GM23338 (cell line): Measurements from ENCODE around the gene COL2A1. TPM values are rescaled to one million over a fixed set of nuclear protein-coding genes. Genes with fewer than 3 reads are reported as not detected.

Experiments
- ATAC-seq: fragments of 200-7000 bp; cut with Tn5 transposase; 3 replicates; pipeline ENCODE4 v1.9.1; 2020
- DNase-seq: peaks from one replicate; pipeline ENCODE4 v3.0.0-alpha.2; 2015; ENCODE audit warnings: low spot score
- H2AFZ ChIP-seq: fragments of 200-600 bp; sonication (generic); 2 replicates; pipeline ENCODE4 v1.8.0; 2016; ENCODE audit warnings: antibody characterized with exemption, mild to moderate bottlenecking, moderate library complexity
- H3F3A ChIP-seq: fragments of 200-600 bp; sonication (generic); replicated peaks from 2 replicates; pipeline ENCODE4 v1.8.0; 2017; ENCODE audit warnings: antibody characterized with exemption, mixed run types, low read depth
- H3K27ac ChIP-seq: fragments of 200-600 bp; sonication (generic); 2 replicates; pipeline ENCODE4 v1.6.1; 2016; ENCODE audit warnings: low read depth
- H3K27me3 ChIP-seq: fragments of 200-600 bp; sonication (generic); 2 replicates; pipeline ENCODE4 v1.8.0; 2016; ENCODE audit warnings: mild to moderate bottlenecking, mixed run types, moderate library complexity; ENCODE audit not compliant: insufficient read depth
- H3K36me3 ChIP-seq: fragments of 200-600 bp; sonication (generic); 2 replicates; pipeline ENCODE4 v1.8.0; 2016; ENCODE audit warnings: mild to moderate bottlenecking; ENCODE audit not compliant: insufficient read depth
- H3K4me1 ChIP-seq: fragments of 200-600 bp; sonication (generic); 2 replicates; pipeline ENCODE4 v1.8.0; 2016; ENCODE audit warnings: mild to moderate bottlenecking, moderate library complexity; ENCODE audit not compliant: insufficient read depth
- H3K4me2 ChIP-seq: fragments of 200-600 bp; sonication (generic); 2 replicates; pipeline ENCODE4 v1.7.1; 2017; ENCODE audit warnings: mixed run types
- H3K4me3 ChIP-seq: fragments of 200-600 bp; sonication (generic); 2 replicates; pipeline ENCODE4 v1.6.1; 2016; ENCODE audit warnings: mixed run types
- H3K79me2 ChIP-seq: fragments of 200-600 bp; sonication (generic); replicated peaks from 2 replicates; pipeline ENCODE4 v1.8.0; 2017; ENCODE audit warnings: mild to moderate bottlenecking; ENCODE audit not compliant: insufficient read depth
- H3K9me2 ChIP-seq: fragments of 200-600 bp; sonication (generic); 2 replicates; pipeline ENCODE4 v1.8.0; 2017; ENCODE audit not compliant: insufficient read depth
- H4K20me1 ChIP-seq: fragments of 200-600 bp; sonication (generic); replicated peaks from 2 replicates; pipeline ENCODE4 v1.8.0; 2017; ENCODE audit warnings: mild to moderate bottlenecking; ENCODE audit not compliant: insufficient read depth
- H3K27ac Mint-ChIP-seq: 2 replicates; pipeline ENCODE4 v1.8.0; 2020; ENCODE audit warnings: inconsistent platforms, mild to moderate bottlenecking, moderate library complexity, mixed read lengths
- H3K27me3 Mint-ChIP-seq: 3 replicates; pipeline ENCODE4 v1.8.0; 2022; ENCODE audit warnings: low read depth, mild to moderate bottlenecking, moderate library complexity, mixed read lengths, inconsistent platforms; ENCODE audit not compliant: insufficient read depth, poor library complexity
- H3K36me3 Mint-ChIP-seq: 3 replicates; pipeline ENCODE4 v1.8.0; 2021; ENCODE audit warnings: low read depth, mild to moderate bottlenecking, inconsistent platforms, moderate library complexity, mixed read lengths
- H3K4me1 Mint-ChIP-seq: 3 replicates; pipeline ENCODE4 v1.8.0; 2020; ENCODE audit warnings: mild to moderate bottlenecking, inconsistent platforms, mixed read lengths
- H3K4me3 Mint-ChIP-seq: 3 replicates; pipeline ENCODE4 v1.8.0; 2021; ENCODE audit warnings: moderate library complexity, mild to moderate bottlenecking, inconsistent platforms, mixed read lengths
- H3K9me3 Mint-ChIP-seq: 3 replicates; pipeline ENCODE4 v1.8.0; 2020; ENCODE audit warnings: moderate library complexity, mild to moderate bottlenecking, inconsistent platforms, mixed read lengths
- CREB1 ChIP-seq: fragments of 250-450 bp; sonication (Bioruptor Pico); IDR thresholded peaks from 2 replicates; pipeline ENCODE4 v1.5.0; 2020; ENCODE audit warnings: low read depth, mild to moderate bottlenecking, moderate library complexity
- EZH2 ChIP-seq: fragments of 200-600 bp; sonication (generic); IDR thresholded peaks from one replicate; pipeline ENCODE4 v1.8.0; 2017; ENCODE audit warnings: antibody characterized with exemption, mild to moderate bottlenecking, low read depth; ENCODE audit not compliant: unreplicated experiment
- EZH2phosphoT487 ChIP-seq: fragments of 200-600 bp; sonication (generic); IDR thresholded peaks from one replicate; pipeline ENCODE4 v1.8.1; 2018; ENCODE audit warnings: antibody characterized with exemption; ENCODE audit not compliant: unreplicated experiment
- JUNB ChIP-seq: IDR thresholded peaks from one replicate; pipeline ENCODE4 v1.6.1; 2016; ENCODE audit warnings: antibody characterized with exemption; ENCODE audit not compliant: unreplicated experiment
- NANOG ChIP-seq: IDR thresholded peaks from 2 replicates; pipeline ENCODE4 v1.6.1; 2016; ENCODE audit warnings: antibody characterized with exemption, borderline replicate concordance
- POLR2AphosphoS5 ChIP-seq: IDR thresholded peaks from 2 replicates; pipeline ENCODE4 v1.6.1; 2016; ENCODE audit warnings: antibody characterized with exemption, low read depth
- STAT1 ChIP-seq: IDR thresholded peaks from one replicate; pipeline ENCODE4 v1.6.1; 2016; ENCODE audit warnings: antibody characterized with exemption; ENCODE audit not compliant: unreplicated experiment
- ZNF114 ChIP-seq: fragments of 250-450 bp; sonication (Bioruptor Pico); IDR thresholded peaks from 2 replicates; pipeline ENCODE4 v1.5.0; 2020; ENCODE audit warnings: mild to moderate bottlenecking, moderate library complexity
- ZNF331 ChIP-seq: fragments of 250-450 bp; sonication (Bioruptor Pico); IDR thresholded peaks from 2 replicates; pipeline ENCODE4 v1.5.0; 2020; ENCODE audit warnings: low read depth, mild to moderate bottlenecking, moderate library complexity
- polyA plus RNA-seq: library from polyadenylated mRNA; unstranded; fragments of >200 nt; fragmentation: Nextera tagmentation; extraction: Ambion mirVana; gene quantifications from 2 replicates; pipeline ENCODE4 v1.2.1, GENCODE V29; 2016
- total RNA-seq: library from RNA; depleted of rRNA; stranded (reverse); fragments of >200 nt; shearing (Covaris generic); gene quantifications from 2 replicates; pipeline ENCODE4 v1.2.3, GENCODE V29; 2014
- TF ChIP-seq, protein P1 (sequence below): IDR thresholded peaks from 2 replicates; pipeline ENCODE4 v1.6.1; 2016; ENCODE audit warnings: antibody characterized with exemption
- TF ChIP-seq, protein P2 (sequence below): fragments of 250-450 bp; sonication (Bioruptor Pico); IDR thresholded peaks from 2 replicates; pipeline ENCODE4 v1.5.0; 2020; ENCODE audit warnings: mild to moderate bottlenecking, moderate library complexity
- TF ChIP-seq, protein P3 (sequence below), 2 experiments: fragments of 200-600 bp in 1 of 2; sonication (generic) in 1 of 2; conservative IDR thresholded peaks; 2 replicates each; pipeline versions ENCODE4 v1.5.1 to v1.6.1; 2016 to 2017; ENCODE audit warnings: antibody characterized with exemption in 2 of 2, low read depth in 2 of 2, mild to moderate bottlenecking in 2 of 2, moderate library complexity in 1 of 2
- TF ChIP-seq, protein P4 (sequence below): IDR thresholded peaks from one replicate; pipeline ENCODE4 v1.6.1; 2018; ENCODE audit warnings: antibody characterized with exemption; ENCODE audit not compliant: unreplicated experiment

Gene COL2A1
- total and polyA plus RNA-seq, 2 experiments from 2014 or later, result 7.0 to 24.6 TPM

DNA sequence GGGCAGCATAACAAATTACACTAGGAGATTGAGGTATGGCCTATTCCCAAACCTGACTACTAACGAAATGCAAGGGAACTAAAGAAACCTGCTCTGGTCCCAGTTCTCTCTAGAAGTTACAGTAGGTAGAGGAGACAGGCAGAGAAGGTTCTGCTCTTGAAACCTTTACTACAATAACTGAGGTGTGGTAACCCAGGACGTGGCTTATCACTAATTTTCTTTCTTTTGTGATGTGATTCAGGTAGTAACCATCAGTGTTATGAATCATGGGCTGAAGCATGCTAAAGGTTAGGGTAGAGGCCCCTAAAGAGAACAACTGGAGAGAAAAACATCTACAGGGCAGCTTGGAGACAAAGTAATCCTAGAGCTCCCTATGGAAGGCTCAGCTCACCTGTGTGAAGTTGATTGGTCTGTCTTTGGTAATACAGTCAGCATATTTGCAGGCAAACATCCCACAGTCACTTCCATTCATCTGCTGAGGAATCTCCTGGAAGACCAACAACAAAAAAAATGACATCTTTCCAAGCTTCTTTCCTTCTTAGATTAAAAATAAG, 41.8 kb upstream of the COL2A1 start:
- peaks cover 29% of the 10 kb centered on the region for H3K36me3 Mint-ChIP-seq
- no peak for ATAC-seq
- H3K27ac ChIP-seq, result no peak overlapping the region

More for the DNA sequence above, 41.8 kb upstream of the COL2A1 start:
- H2AFZ ChIP-seq, result no peak overlapping the region
- no peaks in the 10 kb centered on the region for H3F3A ChIP-seq
- no peak overlapping the region for H3K4me2 ChIP-seq
- TF ChIP-seq EZH2phosphoT487 (no peak), NANOG (no peak), ZNF114 (CRISPR knock-in tag) (no peak), ZNF331 (CRISPR knock-in tag) (no peak), POLR2AphosphoS5 (no peak), JUNB (no peak), STAT1 (no peak), CREB1 (CRISPR knock-in tag) (no peak), EZH2 (no peak)
- TF ChIP-seq, protein P1, sequence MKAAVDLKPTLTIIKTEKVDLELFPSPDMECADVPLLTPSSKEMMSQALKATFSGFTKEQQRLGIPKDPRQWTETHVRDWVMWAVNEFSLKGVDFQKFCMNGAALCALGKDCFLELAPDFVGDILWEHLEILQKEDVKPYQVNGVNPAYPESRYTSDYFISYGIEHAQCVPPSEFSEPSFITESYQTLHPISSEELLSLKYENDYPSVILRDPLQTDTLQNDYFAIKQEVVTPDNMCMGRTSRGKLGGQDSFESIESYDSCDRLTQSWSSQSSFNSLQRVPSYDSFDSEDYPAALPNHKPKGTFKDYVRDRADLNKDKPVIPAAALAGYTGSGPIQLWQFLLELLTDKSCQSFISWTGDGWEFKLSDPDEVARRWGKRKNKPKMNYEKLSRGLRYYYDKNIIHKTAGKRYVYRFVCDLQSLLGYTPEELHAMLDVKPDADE, result no peak
- TF ChIP-seq, protein P2, sequence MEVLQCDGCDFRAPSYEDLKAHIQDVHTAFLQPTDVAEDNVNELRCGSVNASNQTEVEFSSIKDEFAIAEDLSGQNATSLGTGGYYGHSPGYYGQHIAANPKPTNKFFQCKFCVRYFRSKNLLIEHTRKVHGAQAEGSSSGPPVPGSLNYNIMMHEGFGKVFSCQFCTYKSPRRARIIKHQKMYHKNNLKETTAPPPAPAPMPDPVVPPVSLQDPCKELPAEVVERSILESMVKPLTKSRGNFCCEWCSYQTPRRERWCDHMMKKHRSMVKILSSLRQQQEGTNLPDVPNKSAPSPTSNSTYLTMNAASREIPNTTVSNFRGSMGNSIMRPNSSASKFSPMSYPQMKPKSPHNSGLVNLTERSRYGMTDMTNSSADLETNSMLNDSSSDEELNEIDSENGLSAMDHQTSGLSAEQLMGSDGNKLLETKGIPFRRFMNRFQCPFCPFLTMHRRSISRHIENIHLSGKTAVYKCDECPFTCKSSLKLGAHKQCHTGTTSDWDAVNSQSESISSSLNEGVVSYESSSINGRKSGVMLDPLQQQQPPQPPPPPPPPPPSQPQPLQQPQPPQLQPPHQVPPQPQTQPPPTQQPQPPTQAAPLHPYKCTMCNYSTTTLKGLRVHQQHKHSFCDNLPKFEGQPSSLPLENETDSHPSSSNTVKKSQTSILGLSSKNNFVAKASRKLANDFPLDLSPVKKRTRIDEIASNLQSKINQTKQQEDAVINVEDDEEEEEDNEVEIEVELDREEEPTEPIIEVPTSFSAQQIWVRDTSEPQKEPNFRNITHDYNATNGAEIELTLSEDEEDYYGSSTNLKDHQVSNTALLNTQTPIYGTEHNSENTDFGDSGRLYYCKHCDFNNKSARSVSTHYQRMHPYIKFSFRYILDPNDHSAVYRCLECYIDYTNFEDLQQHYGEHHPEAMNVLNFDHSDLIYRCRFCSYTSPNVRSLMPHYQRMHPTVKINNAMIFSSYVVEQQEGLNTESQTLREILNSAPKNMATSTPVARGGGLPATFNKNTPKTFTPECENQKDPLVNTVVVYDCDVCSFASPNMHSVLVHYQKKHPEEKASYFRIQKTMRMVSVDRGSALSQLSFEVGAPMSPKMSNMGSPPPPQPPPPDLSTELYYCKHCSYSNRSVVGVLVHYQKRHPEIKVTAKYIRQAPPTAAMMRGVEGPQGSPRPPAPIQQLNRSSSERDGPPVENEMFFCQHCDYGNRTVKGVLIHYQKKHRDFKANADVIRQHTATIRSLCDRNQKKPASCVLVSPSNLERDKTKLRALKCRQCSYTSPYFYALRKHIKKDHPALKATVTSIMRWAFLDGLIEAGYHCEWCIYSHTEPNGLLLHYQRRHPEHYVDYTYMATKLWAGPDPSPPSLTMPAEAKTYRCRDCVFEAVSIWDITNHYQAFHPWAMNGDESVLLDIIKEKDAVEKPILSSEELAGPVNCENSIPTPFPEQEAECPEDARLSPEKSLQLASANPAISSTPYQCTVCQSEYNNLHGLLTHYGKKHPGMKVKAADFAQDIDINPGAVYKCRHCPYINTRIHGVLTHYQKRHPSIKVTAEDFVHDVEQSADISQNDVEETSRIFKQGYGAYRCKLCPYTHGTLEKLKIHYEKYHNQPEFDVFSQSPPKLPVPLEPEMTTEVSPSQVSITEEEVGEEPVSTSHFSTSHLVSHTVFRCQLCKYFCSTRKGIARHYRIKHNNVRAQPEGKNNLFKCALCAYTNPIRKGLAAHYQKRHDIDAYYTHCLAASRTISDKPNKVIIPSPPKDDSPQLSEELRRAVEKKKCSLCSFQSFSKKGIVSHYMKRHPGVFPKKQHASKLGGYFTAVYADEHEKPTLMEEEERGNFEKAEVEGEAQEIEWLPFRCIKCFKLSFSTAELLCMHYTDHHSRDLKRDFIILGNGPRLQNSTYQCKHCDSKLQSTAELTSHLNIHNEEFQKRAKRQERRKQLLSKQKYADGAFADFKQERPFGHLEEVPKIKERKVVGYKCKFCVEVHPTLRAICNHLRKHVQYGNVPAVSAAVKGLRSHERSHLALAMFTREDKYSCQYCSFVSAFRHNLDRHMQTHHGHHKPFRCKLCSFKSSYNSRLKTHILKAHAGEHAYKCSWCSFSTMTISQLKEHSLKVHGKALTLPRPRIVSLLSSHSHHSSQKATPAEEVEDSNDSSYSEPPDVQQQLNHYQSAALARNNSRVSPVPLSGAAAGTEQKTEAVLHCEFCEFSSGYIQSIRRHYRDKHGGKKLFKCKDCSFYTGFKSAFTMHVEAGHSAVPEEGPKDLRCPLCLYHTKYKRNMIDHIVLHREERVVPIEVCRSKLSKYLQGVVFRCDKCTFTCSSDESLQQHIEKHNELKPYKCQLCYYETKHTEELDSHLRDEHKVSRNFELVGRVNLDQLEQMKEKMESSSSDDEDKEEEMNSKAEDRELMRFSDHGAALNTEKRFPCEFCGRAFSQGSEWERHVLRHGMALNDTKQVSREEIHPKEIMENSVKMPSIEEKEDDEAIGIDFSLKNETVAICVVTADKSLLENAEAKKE, result no peak
- TF ChIP-seq, protein P3, sequence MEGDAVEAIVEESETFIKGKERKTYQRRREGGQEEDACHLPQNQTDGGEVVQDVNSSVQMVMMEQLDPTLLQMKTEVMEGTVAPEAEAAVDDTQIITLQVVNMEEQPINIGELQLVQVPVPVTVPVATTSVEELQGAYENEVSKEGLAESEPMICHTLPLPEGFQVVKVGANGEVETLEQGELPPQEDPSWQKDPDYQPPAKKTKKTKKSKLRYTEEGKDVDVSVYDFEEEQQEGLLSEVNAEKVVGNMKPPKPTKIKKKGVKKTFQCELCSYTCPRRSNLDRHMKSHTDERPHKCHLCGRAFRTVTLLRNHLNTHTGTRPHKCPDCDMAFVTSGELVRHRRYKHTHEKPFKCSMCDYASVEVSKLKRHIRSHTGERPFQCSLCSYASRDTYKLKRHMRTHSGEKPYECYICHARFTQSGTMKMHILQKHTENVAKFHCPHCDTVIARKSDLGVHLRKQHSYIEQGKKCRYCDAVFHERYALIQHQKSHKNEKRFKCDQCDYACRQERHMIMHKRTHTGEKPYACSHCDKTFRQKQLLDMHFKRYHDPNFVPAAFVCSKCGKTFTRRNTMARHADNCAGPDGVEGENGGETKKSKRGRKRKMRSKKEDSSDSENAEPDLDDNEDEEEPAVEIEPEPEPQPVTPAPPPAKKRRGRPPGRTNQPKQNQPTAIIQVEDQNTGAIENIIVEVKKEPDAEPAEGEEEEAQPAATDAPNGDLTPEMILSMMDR (conservative IDR thresholded peaks at IDR 0.05; ENCODE audit: low read depth in 2 of 2), result no peak
- TF ChIP-seq, protein P4, sequence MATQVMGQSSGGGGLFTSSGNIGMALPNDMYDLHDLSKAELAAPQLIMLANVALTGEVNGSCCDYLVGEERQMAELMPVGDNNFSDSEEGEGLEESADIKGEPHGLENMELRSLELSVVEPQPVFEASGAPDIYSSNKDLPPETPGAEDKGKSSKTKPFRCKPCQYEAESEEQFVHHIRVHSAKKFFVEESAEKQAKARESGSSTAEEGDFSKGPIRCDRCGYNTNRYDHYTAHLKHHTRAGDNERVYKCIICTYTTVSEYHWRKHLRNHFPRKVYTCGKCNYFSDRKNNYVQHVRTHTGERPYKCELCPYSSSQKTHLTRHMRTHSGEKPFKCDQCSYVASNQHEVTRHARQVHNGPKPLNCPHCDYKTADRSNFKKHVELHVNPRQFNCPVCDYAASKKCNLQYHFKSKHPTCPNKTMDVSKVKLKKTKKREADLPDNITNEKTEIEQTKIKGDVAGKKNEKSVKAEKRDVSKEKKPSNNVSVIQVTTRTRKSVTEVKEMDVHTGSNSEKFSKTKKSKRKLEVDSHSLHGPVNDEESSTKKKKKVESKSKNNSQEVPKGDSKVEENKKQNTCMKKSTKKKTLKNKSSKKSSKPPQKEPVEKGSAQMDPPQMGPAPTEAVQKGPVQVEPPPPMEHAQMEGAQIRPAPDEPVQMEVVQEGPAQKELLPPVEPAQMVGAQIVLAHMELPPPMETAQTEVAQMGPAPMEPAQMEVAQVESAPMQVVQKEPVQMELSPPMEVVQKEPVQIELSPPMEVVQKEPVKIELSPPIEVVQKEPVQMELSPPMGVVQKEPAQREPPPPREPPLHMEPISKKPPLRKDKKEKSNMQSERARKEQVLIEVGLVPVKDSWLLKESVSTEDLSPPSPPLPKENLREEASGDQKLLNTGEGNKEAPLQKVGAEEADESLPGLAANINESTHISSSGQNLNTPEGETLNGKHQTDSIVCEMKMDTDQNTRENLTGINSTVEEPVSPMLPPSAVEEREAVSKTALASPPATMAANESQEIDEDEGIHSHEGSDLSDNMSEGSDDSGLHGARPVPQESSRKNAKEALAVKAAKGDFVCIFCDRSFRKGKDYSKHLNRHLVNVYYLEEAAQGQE, result no peak
- Mint-ChIP-seq H3K4me3 (no peak overlapping the region), H3K27ac (no peak overlapping the region), H3K9me3 (no peaks in the 10 kb centered on the region), H3K4me1 (no peaks in the 10 kb centered on the region), H3K27me3 (no peaks in the 10 kb centered on the region)
- no peaks in the 10 kb centered on the region for H3K9me2 ChIP-seq
- H4K20me1 ChIP-seq, result 0 out of 2 replicates have a peak, but pooled peaks cover 7% of the 10 kb centered on the region
- no peaks in the 10 kb centered on the region for H3K4me1 ChIP-seq
- no peaks in the 10 kb centered on the region; the same call in 1 of the 2 replicates for H3K27me3 ChIP-seq
- no peak overlapping the region for H3K4me3 ChIP-seq
- H3K36me3 ChIP-seq, result peaks cover 12% of the 10 kb centered on the region
- H3K79me2 ChIP-seq, result no peaks in the 10 kb centered on the region
- DNase-seq, result no peak
